A549 (cell line): Measurements from ENCODE around the gene ZNF391. TPM values are rescaled to one million over a fixed set of nuclear protein-coding genes. Genes with fewer than 3 reads are reported as not detected.

Experiments
- ATAC-seq, 2 experiments: fragments of 200-7000 bp in 1 of 2; fragments of >200 bp in 1 of 2; cut with Nextera tagmentation in 1 of 2; cut with Tn5 transposase in 1 of 2; 3 replicates each; pipeline versions ENCODE4 v1.8.0 to v1.9.1; 2018 to 2020; ENCODE audit warnings: mild to moderate bottlenecking in 1 of 2, moderate library complexity in 1 of 2
- CTCF ChIA-PET: fragments of 300-600 bp; sonication (Branson Sonifier 250); formaldehyde crosslinking; extraction: SDS; loops from one replicate; lab custom pipeline; 2021; ENCODE audit warnings: antibody characterized with exemption, inconsistent platforms; lab: Yijun Ruan, JAX
- POLR2A ChIA-PET: fragments of 350-600 bp; formaldehyde crosslinking; extraction: SDS; loops from one replicate; lab custom pipeline; 2021; ENCODE audit warnings: antibody characterized with exemption, inconsistent platforms; lab: Yijun Ruan, JAX
- DNase-seq, 2 experiments: peaks; one replicate each; pipeline versions ENCODE4 v3.0.0 to v3.0.0-alpha.2; 2011 to 2016; ENCODE audit warnings: low read depth in 1 of 2, low spot score in 1 of 2
- FAIRE-seq: peaks from 2 replicates; lab custom pipeline; 2011; peaks lifted over from hg19 to GRCh38; lab: Jason Lieb, UNC
- H3K27ac ChIP-seq, 2 experiments: fragments of >200 bp; sonication (Bioruptor Twin); formaldehyde crosslinking; 3 replicates each; pipeline ENCODE4 v1.5.1; 2016 to 2017
- H3K4me1 ChIP-seq: fragments of >200 bp; sonication (Bioruptor Twin); formaldehyde crosslinking; 3 replicates; pipeline ENCODE4 v1.6.1; 2016
- H3K4me2 ChIP-seq: fragments of >200 bp; sonication (Bioruptor Twin); formaldehyde crosslinking; 3 replicates; pipeline ENCODE4 v1.6.1; 2016
- H3K4me3 ChIP-seq: fragments of >200 bp; sonication (Bioruptor Twin); formaldehyde crosslinking; 3 replicates; pipeline ENCODE4 v1.5.1; 2016
- H3K9me3 ChIP-seq: fragments of >200 bp; sonication (Bioruptor Twin); formaldehyde crosslinking; 3 replicates; pipeline ENCODE4 v1.6.1; 2016
- CBX8 ChIP-seq: fragments of 200-600 bp; sonication (generic); IDR thresholded peaks from 2 replicates; pipeline ENCODE4 v1.6.1; 2016
- CEBPB ChIP-seq, 2 experiments: fragments of >200 bp in 1 of 2; sonication (Bioruptor Twin) in 1 of 2; formaldehyde crosslinking in 1 of 2; IDR thresholded peaks; 2 replicates each; pipeline ENCODE4 v1.6.1; 2012 to 2016
- CHD2 ChIP-seq: fragments of 150-350 bp; IDR thresholded peaks from 2 replicates; pipeline ENCODE4 v1.6.1; 2014; ENCODE audit warnings: low read length; ENCODE audit not compliant: partially characterized antibody
- CTCF ChIP-seq: fragments of >200 bp; sonication (Bioruptor Twin); formaldehyde crosslinking; IDR thresholded peaks from 3 replicates; pipeline ENCODE4 v1.5.1; 2016
- ESRRA ChIP-seq: fragments of 150-350 bp; IDR thresholded peaks from 2 replicates; pipeline ENCODE4 v1.6.1; 2014; ENCODE audit warnings: mild to moderate bottlenecking, low read length, borderline replicate concordance
- FOXS1 ChIP-seq: fragments of 250-450 bp; sonication (Bioruptor Pico); IDR thresholded peaks from 2 replicates; pipeline ENCODE4 v1.5.0; 2020; ENCODE audit warnings: mild to moderate bottlenecking, moderate library complexity
- HDAC2 ChIP-seq: fragments of 200-600 bp; sonication (generic); IDR thresholded peaks from 2 replicates; pipeline ENCODE4 v1.6.1; 2016
- HEYL ChIP-seq: fragments of 250-450 bp; sonication (Bioruptor Pico); IDR thresholded peaks from 2 replicates; pipeline ENCODE4 v1.8.0; 2021; ENCODE audit warnings: mild to moderate bottlenecking, moderate library complexity
- JUN ChIP-seq, 2 experiments: fragments of >200 bp; sonication (Bioruptor Twin); formaldehyde crosslinking; IDR thresholded peaks; 2 replicates in 1 of 2; 3 replicates in 1 of 2; pipeline ENCODE4 v1.6.1; 2016 to 2017
- KDM1A ChIP-seq: fragments of 200-600 bp; sonication (generic); IDR thresholded peaks from 2 replicates; pipeline ENCODE4 v1.6.1; 2016; ENCODE audit warnings: low read depth, mild to moderate bottlenecking
- MAFK ChIP-seq: fragments of 450-650 bp; IDR thresholded peaks from 2 replicates; pipeline ENCODE4 v1.6.1; 2014; ENCODE audit not compliant: partially characterized antibody
- MAX ChIP-seq: IDR thresholded peaks from 2 replicates; pipeline ENCODE4 v1.6.1; 2012
- NFE2L2 ChIP-seq: fragments of 150-350 bp; conservative IDR thresholded peaks from 2 replicates; pipeline ENCODE4 v1.6.1; 2014; ENCODE audit warnings: low read length
- NR3C1 ChIP-seq: fragments of >200 bp; sonication (Bioruptor Twin); formaldehyde crosslinking; IDR thresholded peaks from 3 replicates; pipeline ENCODE4 v1.6.1; 2017
- PHF8 ChIP-seq: fragments of 200-600 bp; sonication (generic); IDR thresholded peaks from 2 replicates; pipeline ENCODE4 v1.6.1; 2016; ENCODE audit warnings: low read depth, mild to moderate bottlenecking, antibody characterized with exemption, moderate library complexity, borderline replicate concordance
- POLR2A ChIP-seq: IDR thresholded peaks from 2 replicates; pipeline ENCODE4 v1.6.1; 2012; ENCODE audit warnings: mild to moderate bottlenecking, low read length
- POLR2AphosphoS2 ChIP-seq: conservative IDR thresholded peaks from 2 replicates; pipeline ENCODE4 v1.6.1; 2012; ENCODE audit warnings: low read length, improper control_type of control experiment, inconsistent platforms
- RAD21 ChIP-seq, 2 experiments: fragments of >200 bp in 1 of 2; sonication (Bioruptor Twin) in 1 of 2; formaldehyde crosslinking in 1 of 2; IDR thresholded peaks in 1 of 2; conservative IDR thresholded peaks in 1 of 2; 2 replicates in 1 of 2; 3 replicates in 1 of 2; pipeline ENCODE4 v1.6.1; 2012 to 2018; ENCODE audit warnings: inconsistent platforms in 1 of 2
- RARB ChIP-seq: fragments of 250-450 bp; sonication (Bioruptor Pico); IDR thresholded peaks from 2 replicates; pipeline ENCODE4 v1.8.0; 2021; ENCODE audit warnings: mild to moderate bottlenecking, moderate library complexity
- TFCP2L1 ChIP-seq: fragments of 250-450 bp; sonication (Bioruptor Pico); IDR thresholded peaks from 2 replicates; pipeline ENCODE4 v1.5.0; 2021; ENCODE audit warnings: mild to moderate bottlenecking
- ZC3H11A ChIP-seq: fragments of 450-650 bp; IDR thresholded peaks from 2 replicates; pipeline ENCODE4 v1.6.1; 2014; ENCODE audit warnings: antibody characterized with exemption, mild to moderate bottlenecking
- WGBS: methylation state at CpG from one replicate; pipeline ENCODE4 v1.1.6; 2017; ENCODE audit errors: missing lambda C conversion rate; 5-methylcytosine and 5-hydroxymethylcytosine counted together
- polyA plus RNA-seq, 4 experiments: library from polyadenylated mRNA; depleted of rRNA in 3 of 4; stranded (reverse); fragments of >200 nt; fragmentation: RNase III in 1 of 4; extraction: RNeasy Plus Mini Kit Qiagen cat#74134 plus additional on column Dnase treatment in 1 of 4; gene quantifications; 2 replicates in 3 of 4; 3 replicates in 1 of 4; pipeline ENCODE4 v1.2.3, GENCODE V29; 2011 to 2017
- TF ChIP-seq, protein P1 (sequence below): fragments of >200 bp; sonication (Bioruptor Twin); formaldehyde crosslinking; IDR thresholded peaks from 2 replicates; pipeline ENCODE4 v1.6.1; 2016
- TF ChIP-seq, protein P2 (sequence below): fragments of 450-650 bp; IDR thresholded peaks from 2 replicates; pipeline ENCODE4 v1.6.1; 2014; ENCODE audit warnings: antibody characterized with exemption
- TF ChIP-seq, protein P3 (sequence below): fragments of >200 bp; sonication (Bioruptor Twin); formaldehyde crosslinking; IDR thresholded peaks from 3 replicates; pipeline ENCODE4 v1.6.1; 2016
- TF ChIP-seq, protein P4 (sequence below): fragments of 250-450 bp; sonication (Bioruptor Pico); IDR thresholded peaks from 2 replicates; pipeline ENCODE4 v1.5.0; 2021; ENCODE audit warnings: mild to moderate bottlenecking, moderate library complexity, borderline replicate concordance
- TF ChIP-seq, protein P5 (sequence below): IDR thresholded peaks from 2 replicates; pipeline ENCODE4 v1.6.1; 2012; ENCODE audit warnings: low read depth, borderline replicate concordance
- TF ChIP-seq, protein P6 (sequence below): fragments of 250-450 bp; sonication (Bioruptor Pico); IDR thresholded peaks from 2 replicates; pipeline ENCODE4 v1.5.0; 2020; ENCODE audit warnings: low read depth, mild to moderate bottlenecking, moderate library complexity

ZNF391 gene
- polyA plus RNA-seq, 2 of the 4 experiments (the other 2 are of a cell fraction) = 0.48 to 0.52 TPM

DNA sequence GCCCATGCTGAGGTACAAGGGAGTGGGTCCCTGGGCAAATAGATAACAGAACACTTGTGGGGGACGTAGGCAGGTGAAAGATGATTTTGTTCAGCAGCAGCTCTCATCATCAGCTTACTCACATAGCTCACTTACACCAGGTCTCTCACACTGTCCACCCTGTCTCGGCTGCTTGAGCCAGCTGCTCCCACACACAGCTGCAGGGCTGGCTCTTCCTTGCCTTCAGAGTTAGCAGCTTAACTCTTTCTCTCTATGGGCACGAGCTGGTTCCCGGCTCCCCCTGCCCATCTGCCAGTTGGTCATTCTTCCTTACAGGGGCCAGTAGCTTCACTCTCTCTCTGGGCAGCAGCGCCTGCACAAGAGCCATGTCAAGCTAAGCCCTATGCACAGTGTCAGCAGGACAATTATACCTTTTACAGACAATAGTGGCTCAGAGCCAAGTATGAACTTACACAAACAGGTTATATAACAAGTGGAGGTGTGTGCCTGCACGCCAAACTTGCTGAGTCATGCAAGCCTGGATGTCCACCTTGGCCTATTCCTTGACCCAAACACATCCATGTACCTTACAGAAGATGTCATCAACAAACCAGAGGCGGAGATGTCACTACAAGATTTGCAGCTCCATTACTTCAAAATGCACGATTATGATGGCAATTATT is 18.7 kb downstream of the ZNF391 start:
- CTCF ChIA-PET = no interaction called here
- POLR2A ChIA-PET = no interaction called here
- Histone ChIP-seq H3K4me3 (no peak overlapping the region), H3K4me1 (no peaks in the 10 kb centered on the region), H3K9me3 (peaks cover 9% of the 10 kb centered on the region; the same call in 2 of the 3 replicates), H3K4me2 (no peak overlapping the region), H3K27ac (no peak overlapping the region)
- no peak for TF ChIP-seq RARB (CRISPR knock-in tag)
- peak; percentile 65 for TF ChIP-seq MAFK
- TF ChIP-seq NFE2L2 = peak; percentile 79
- no peak for ATAC-seq
- WGBS = 37% methylated on average over 6 of the region's 8 CpGs
- no peak for DNase-seq
- FAIRE-seq = no peak

DNA sequence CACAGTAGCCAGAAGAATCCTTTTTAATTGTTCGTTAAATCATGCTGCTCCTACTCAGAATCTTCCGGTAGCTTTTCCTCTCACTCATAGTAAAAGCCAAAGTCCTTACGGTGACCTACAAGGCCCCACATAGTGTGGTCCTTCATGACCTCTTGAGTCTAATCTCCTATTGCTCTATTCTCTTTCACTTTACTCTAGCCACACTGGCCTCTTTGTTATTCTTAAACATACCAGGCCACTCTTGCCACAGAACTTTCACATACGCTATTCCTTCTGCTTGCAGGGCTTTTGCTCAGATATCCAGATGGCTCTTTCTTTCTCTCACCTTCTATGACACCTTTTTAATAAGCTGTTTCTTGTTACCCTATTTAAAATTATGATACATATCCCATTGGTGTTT is 25.7 kb downstream of the ZNF391 start:
- FAIRE-seq (no peak), DNase-seq (no peak), ATAC-seq (no peak)
- POLR2A ChIA-PET = no interaction called here
- Histone ChIP-seq H3K4me1 (no peaks in the 10 kb centered on the region), H3K27ac (no peak overlapping the region), H3K9me3 (peaks cover 8% of the 10 kb centered on the region; the same call in 2 of the 3 replicates), H3K4me2 (no peak overlapping the region), H3K4me3 (no peak overlapping the region)
- CTCF ChIA-PET = no interaction called here
- 28% methylated on average over 4 of the region's 4 CpGs for WGBS
- no peak for TF ChIP-seq CEBPB (IDR thresholded peaks at IDR 0.05)
- no peak for TF ChIP-seq HEYL (CRISPR knock-in tag)
- TF ChIP-seq, protein P1, sequence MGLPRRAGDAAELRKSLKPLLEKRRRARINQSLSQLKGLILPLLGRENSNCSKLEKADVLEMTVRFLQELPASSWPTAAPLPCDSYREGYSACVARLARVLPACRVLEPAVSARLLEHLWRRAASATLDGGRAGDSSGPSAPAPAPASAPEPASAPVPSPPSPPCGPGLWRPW = no peak
- no peak for TF ChIP-seq CHD2
- TF ChIP-seq POLR2A = no peak
- TF ChIP-seq NR3C1 = no peak
- no peak for TF ChIP-seq CBX8
- TF ChIP-seq HDAC2 = no peak
- no peak for TF ChIP-seq TFCP2L1
- TF ChIP-seq, protein P2, sequence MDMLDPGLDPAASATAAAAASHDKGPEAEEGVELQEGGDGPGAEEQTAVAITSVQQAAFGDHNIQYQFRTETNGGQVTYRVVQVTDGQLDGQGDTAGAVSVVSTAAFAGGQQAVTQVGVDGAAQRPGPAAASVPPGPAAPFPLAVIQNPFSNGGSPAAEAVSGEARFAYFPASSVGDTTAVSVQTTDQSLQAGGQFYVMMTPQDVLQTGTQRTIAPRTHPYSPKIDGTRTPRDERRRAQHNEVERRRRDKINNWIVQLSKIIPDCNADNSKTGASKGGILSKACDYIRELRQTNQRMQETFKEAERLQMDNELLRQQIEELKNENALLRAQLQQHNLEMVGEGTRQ = no peak

GRCh38 chr6:27414996-27415395 is 26.4 kb downstream of the ZNF391 start:
- ATAC-seq (no peak), FAIRE-seq (no peak), DNase-seq (no peak)
- CTCF ChIA-PET = no interaction called here
- 0% methylated on average over 1 of the region's 1 CpG for WGBS
- no peak overlapping the region for H3K4me2 ChIP-seq
- H3K27ac ChIP-seq = no peak overlapping the region
- POLR2A ChIA-PET = no interaction called here
- no peaks in the 10 kb centered on the region for H3K4me1 ChIP-seq
- H3K4me3 ChIP-seq = no peak overlapping the region
- peaks cover 8% of the 10 kb centered on the region; the same call in 2 of the 3 replicates for H3K9me3 ChIP-seq
- TF ChIP-seq ESRRA (no peak), PHF8 (no peak), CEBPB (IDR thresholded peaks at IDR 0.05) (no peak), KDM1A (no peak), FOXS1 (no peak), HDAC2 (no peak), RAD21 (conservative IDR thresholded peaks at IDR 0.05 in 1 of 2, IDR thresholded peaks at IDR 0.05 in 1 of 2) (no peak), NR3C1 (no peak), POLR2A (no peak), CTCF (no peak), POLR2AphosphoS2 (no peak), MAX (no peak), ZC3H11A (no peak), JUN (IDR thresholded peaks at IDR 0.05) (no peak)
- TF ChIP-seq, protein P3, sequence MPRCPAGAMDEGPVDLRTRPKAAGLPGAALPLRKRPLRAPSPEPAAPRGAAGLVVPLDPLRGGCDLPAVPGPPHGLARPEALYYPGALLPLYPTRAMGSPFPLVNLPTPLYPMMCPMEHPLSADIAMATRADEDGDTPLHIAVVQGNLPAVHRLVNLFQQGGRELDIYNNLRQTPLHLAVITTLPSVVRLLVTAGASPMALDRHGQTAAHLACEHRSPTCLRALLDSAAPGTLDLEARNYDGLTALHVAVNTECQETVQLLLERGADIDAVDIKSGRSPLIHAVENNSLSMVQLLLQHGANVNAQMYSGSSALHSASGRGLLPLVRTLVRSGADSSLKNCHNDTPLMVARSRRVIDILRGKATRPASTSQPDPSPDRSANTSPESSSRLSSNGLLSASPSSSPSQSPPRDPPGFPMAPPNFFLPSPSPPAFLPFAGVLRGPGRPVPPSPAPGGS = no peak
- TF ChIP-seq, protein P4, sequence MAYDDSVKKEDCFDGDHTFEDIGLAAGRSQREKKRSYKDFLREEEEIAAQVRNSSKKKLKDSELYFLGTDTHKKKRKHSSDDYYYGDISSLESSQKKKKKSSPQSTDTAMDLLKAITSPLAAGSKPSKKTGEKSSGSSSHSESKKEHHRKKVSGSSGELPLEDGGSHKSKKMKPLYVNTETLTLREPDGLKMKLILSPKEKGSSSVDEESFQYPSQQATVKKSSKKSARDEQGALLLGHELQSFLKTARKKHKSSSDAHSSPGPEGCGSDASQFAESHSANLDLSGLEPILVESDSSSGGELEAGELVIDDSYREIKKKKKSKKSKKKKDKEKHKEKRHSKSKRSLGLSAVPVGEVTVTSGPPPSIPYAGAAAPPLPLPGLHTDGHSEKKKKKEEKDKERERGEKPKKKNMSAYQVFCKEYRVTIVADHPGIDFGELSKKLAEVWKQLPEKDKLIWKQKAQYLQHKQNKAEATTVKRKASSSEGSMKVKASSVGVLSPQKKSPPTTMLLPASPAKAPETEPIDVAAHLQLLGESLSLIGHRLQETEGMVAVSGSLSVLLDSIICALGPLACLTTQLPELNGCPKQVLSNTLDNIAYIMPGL (CRISPR knock-in tag) = no peak
- TF ChIP-seq, protein P5, sequence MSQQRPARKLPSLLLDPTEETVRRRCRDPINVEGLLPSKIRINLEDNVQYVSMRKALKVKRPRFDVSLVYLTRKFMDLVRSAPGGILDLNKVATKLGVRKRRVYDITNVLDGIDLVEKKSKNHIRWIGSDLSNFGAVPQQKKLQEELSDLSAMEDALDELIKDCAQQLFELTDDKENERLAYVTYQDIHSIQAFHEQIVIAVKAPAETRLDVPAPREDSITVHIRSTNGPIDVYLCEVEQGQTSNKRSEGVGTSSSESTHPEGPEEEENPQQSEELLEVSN = no peak
- TF ChIP-seq, protein P6, sequence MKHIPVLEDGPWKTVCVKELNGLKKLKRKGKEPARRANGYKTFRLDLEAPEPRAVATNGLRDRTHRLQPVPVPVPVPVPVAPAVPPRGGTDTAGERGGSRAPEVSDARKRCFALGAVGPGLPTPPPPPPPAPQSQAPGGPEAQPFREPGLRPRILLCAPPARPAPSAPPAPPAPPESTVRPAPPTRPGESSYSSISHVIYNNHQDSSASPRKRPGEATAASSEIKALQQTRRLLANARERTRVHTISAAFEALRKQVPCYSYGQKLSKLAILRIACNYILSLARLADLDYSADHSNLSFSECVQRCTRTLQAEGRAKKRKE (CRISPR knock-in tag) = no peak
